A549 (cell line): ENCODE measurements around the gene COL28A1.

Experiments used
- CEBPB ChIP-seq, 2 experiments: fragments of >200 bp in 1 of 2; sonication (Bioruptor Twin) in 1 of 2; formaldehyde crosslinking in 1 of 2; IDR thresholded peaks; 2 replicates each; pipeline ENCODE4 v1.6.1; 2012 to 2016
- CHD4 ChIP-seq: fragments of 200-600 bp; sonication (generic); IDR thresholded peaks from 2 replicates; pipeline ENCODE4 v1.6.1; 2016; ENCODE audit warnings: antibody characterized with exemption, mild to moderate bottlenecking, borderline replicate concordance
- HDAC2 ChIP-seq: fragments of 200-600 bp; sonication (generic); IDR thresholded peaks from 2 replicates; pipeline ENCODE4 v1.6.1; 2016
- JUN ChIP-seq, 2 experiments: fragments of >200 bp; sonication (Bioruptor Twin); formaldehyde crosslinking; IDR thresholded peaks; 2 replicates in 1 of 2; 3 replicates in 1 of 2; pipeline ENCODE4 v1.6.1; 2016 to 2017
- TP53 ChIP-seq: fragments of 250-450 bp; sonication (Bioruptor Pico); IDR thresholded peaks from 2 replicates; pipeline ENCODE4 v1.5.0; 2021; ENCODE audit warnings: mild to moderate bottlenecking, moderate library complexity
- TF ChIP-seq, protein P1 (sequence below): fragments of >200 bp; sonication (Bioruptor Twin); formaldehyde crosslinking; IDR thresholded peaks from 3 replicates; pipeline ENCODE4 v1.5.1; 2016
- TF ChIP-seq, protein P2 (sequence below): fragments of 250-450 bp; sonication (Bioruptor Pico); IDR thresholded peaks from 2 replicates; pipeline ENCODE4 v1.5.0; 2021; ENCODE audit warnings: mild to moderate bottlenecking, moderate library complexity, borderline replicate concordance
- TF ChIP-seq, protein P3 (sequence below): IDR thresholded peaks from 2 replicates; pipeline ENCODE4 v1.6.1; 2012
- TF ChIP-seq, protein P4 (sequence below): fragments of 200-600 bp; sonication (generic); IDR thresholded peaks from 2 replicates; pipeline ENCODE4 v1.6.1; 2016; ENCODE audit warnings: antibody characterized with exemption, mild to moderate bottlenecking, moderate library complexity

DNA sequence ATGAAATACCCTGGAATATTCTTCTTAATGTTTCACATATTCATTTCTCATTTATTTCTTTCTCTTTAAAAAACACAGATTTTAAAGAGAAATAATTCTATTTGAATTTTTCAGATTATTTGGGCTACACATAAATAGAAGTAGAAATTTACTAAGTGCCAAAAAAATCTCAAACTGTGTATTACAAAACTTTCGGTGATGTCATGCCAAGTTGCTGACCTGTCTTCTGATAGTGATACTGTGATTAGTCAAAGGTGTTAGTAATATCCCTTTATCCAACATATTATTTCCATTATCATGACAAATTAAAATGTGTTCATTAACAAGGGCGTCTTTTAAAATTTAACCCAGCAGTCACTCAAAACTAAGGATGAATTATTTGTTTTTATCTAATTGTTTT lies 60.1 kb downstream of the COL28A1 start:
- TF ChIP-seq HDAC2 (no peak), CEBPB (IDR thresholded peaks at IDR 0.05) (no peak), TP53 (CRISPR knock-in tag) (no peak), CHD4 (no peak), JUN (IDR thresholded peaks at IDR 0.05) (no peak)
- TF ChIP-seq, protein P1, sequence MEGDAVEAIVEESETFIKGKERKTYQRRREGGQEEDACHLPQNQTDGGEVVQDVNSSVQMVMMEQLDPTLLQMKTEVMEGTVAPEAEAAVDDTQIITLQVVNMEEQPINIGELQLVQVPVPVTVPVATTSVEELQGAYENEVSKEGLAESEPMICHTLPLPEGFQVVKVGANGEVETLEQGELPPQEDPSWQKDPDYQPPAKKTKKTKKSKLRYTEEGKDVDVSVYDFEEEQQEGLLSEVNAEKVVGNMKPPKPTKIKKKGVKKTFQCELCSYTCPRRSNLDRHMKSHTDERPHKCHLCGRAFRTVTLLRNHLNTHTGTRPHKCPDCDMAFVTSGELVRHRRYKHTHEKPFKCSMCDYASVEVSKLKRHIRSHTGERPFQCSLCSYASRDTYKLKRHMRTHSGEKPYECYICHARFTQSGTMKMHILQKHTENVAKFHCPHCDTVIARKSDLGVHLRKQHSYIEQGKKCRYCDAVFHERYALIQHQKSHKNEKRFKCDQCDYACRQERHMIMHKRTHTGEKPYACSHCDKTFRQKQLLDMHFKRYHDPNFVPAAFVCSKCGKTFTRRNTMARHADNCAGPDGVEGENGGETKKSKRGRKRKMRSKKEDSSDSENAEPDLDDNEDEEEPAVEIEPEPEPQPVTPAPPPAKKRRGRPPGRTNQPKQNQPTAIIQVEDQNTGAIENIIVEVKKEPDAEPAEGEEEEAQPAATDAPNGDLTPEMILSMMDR = no peak
- TF ChIP-seq, protein P2, sequence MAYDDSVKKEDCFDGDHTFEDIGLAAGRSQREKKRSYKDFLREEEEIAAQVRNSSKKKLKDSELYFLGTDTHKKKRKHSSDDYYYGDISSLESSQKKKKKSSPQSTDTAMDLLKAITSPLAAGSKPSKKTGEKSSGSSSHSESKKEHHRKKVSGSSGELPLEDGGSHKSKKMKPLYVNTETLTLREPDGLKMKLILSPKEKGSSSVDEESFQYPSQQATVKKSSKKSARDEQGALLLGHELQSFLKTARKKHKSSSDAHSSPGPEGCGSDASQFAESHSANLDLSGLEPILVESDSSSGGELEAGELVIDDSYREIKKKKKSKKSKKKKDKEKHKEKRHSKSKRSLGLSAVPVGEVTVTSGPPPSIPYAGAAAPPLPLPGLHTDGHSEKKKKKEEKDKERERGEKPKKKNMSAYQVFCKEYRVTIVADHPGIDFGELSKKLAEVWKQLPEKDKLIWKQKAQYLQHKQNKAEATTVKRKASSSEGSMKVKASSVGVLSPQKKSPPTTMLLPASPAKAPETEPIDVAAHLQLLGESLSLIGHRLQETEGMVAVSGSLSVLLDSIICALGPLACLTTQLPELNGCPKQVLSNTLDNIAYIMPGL (CRISPR knock-in tag) = no peak
- TF ChIP-seq, protein P3, sequence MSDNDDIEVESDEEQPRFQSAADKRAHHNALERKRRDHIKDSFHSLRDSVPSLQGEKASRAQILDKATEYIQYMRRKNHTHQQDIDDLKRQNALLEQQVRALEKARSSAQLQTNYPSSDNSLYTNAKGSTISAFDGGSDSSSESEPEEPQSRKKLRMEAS = no peak
- TF ChIP-seq, protein P4, sequence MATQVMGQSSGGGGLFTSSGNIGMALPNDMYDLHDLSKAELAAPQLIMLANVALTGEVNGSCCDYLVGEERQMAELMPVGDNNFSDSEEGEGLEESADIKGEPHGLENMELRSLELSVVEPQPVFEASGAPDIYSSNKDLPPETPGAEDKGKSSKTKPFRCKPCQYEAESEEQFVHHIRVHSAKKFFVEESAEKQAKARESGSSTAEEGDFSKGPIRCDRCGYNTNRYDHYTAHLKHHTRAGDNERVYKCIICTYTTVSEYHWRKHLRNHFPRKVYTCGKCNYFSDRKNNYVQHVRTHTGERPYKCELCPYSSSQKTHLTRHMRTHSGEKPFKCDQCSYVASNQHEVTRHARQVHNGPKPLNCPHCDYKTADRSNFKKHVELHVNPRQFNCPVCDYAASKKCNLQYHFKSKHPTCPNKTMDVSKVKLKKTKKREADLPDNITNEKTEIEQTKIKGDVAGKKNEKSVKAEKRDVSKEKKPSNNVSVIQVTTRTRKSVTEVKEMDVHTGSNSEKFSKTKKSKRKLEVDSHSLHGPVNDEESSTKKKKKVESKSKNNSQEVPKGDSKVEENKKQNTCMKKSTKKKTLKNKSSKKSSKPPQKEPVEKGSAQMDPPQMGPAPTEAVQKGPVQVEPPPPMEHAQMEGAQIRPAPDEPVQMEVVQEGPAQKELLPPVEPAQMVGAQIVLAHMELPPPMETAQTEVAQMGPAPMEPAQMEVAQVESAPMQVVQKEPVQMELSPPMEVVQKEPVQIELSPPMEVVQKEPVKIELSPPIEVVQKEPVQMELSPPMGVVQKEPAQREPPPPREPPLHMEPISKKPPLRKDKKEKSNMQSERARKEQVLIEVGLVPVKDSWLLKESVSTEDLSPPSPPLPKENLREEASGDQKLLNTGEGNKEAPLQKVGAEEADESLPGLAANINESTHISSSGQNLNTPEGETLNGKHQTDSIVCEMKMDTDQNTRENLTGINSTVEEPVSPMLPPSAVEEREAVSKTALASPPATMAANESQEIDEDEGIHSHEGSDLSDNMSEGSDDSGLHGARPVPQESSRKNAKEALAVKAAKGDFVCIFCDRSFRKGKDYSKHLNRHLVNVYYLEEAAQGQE = no peak
